HFFc6 (cell line): ENCODE results near the gene COL8A1. TPM values are rescaled to one million over a fixed set of nuclear protein-coding genes. Genes with fewer than 3 reads are reported as not detected.

Experiments
- DNase-seq: peaks from one replicate; pipeline ENCODE4 v3.0.0-alpha.2; 2018
- H3K27ac Mint-ChIP-seq: 2 replicates; pipeline ENCODE4 v1.8.0; 2020; ENCODE audit warnings: mild to moderate bottlenecking, mixed read lengths
- H3K27me3 Mint-ChIP-seq: 2 replicates; pipeline ENCODE4 v1.8.0; 2021; ENCODE audit warnings: mild to moderate bottlenecking, moderate library complexity, mixed read lengths; ENCODE audit not compliant: insufficient read depth
- H3K36me3 Mint-ChIP-seq: 2 replicates; pipeline ENCODE4 v1.8.0; 2021; ENCODE audit warnings: low read depth, mixed read lengths
- H3K4me1 Mint-ChIP-seq: 2 replicates; pipeline ENCODE4 v1.8.0; 2020; ENCODE audit warnings: low read depth, mixed read lengths
- H3K4me3 Mint-ChIP-seq: 2 replicates; pipeline ENCODE4 v1.8.0; 2020; ENCODE audit warnings: mild to moderate bottlenecking, moderate library complexity, mixed read lengths
- H3K9me3 Mint-ChIP-seq: 2 replicates; pipeline ENCODE4 v1.8.0; 2020; ENCODE audit warnings: mild to moderate bottlenecking, mixed read lengths
- total RNA-seq, 6 experiments: library from RNA; stranded (reverse); fragmentation: NEBNext Ultra II Directional; extraction: Animal tissue kit (Norgen Biotek cat#: 25700); gene quantifications; 2 replicates in 1 of 6; 3 replicates in 5 of 6; pipeline ENCODE4 v1.2.3, GENCODE V29; 2021
- TF ChIP-seq, protein P1 (sequence below): fragments of 200-600 bp; sonication (generic); IDR thresholded peaks from 2 replicates; pipeline ENCODE4 v1.5.0; 2021; ENCODE audit warnings: antibody characterized with exemption, mild to moderate bottlenecking

Gene COL8A1
- total RNA-seq, 6 experiments from 2014 or later = 27.3 to 88.7 (median 30.1) TPM

- no peak for DNase-seq
- no peaks in the 10 kb centered on the region; the same call in 1 of the 2 replicates for H3K27me3 Mint-ChIP-seq
- no peak overlapping the region for H3K27ac Mint-ChIP-seq
- H3K4me3 Mint-ChIP-seq = no peak overlapping the region
- H3K9me3 Mint-ChIP-seq = no peaks in the 10 kb centered on the region
- peaks cover 16% of the 10 kb centered on the region for H3K4me1 Mint-ChIP-seq
- TF ChIP-seq, protein P1, sequence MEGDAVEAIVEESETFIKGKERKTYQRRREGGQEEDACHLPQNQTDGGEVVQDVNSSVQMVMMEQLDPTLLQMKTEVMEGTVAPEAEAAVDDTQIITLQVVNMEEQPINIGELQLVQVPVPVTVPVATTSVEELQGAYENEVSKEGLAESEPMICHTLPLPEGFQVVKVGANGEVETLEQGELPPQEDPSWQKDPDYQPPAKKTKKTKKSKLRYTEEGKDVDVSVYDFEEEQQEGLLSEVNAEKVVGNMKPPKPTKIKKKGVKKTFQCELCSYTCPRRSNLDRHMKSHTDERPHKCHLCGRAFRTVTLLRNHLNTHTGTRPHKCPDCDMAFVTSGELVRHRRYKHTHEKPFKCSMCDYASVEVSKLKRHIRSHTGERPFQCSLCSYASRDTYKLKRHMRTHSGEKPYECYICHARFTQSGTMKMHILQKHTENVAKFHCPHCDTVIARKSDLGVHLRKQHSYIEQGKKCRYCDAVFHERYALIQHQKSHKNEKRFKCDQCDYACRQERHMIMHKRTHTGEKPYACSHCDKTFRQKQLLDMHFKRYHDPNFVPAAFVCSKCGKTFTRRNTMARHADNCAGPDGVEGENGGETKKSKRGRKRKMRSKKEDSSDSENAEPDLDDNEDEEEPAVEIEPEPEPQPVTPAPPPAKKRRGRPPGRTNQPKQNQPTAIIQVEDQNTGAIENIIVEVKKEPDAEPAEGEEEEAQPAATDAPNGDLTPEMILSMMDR = no peak
- peaks cover 7% of the 10 kb centered on the region; the same call in 1 of the 2 replicates for H3K36me3 Mint-ChIP-seq
These were observed 74.0 kb downstream of the COL8A1 start for GRCh38 chr3:99712291-99712954.

- Mint-ChIP-seq H3K4me1 (peaks cover 16% of the 10 kb centered on the region), H3K4me3 (no peak overlapping the region), H3K27me3 (no peaks in the 10 kb centered on the region; the same call in 1 of the 2 replicates), H3K27ac (no peak overlapping the region), H3K9me3 (no peaks in the 10 kb centered on the region), H3K36me3 (peaks cover under 1% of the 10 kb centered on the region; the same call in 1 of the 2 replicates)
- no peak for DNase-seq
- TF ChIP-seq, protein P1 = no peak
These were observed 75.0 kb downstream of the COL8A1 start for GRCh38 chr3:99713440-99713839.

GRCh38 chr3:99714146-99714545 is 75.8 kb downstream of the COL8A1 start:
- Mint-ChIP-seq H3K4me3 (no peak overlapping the region), H3K27me3 (no peaks in the 10 kb centered on the region; the same call in 1 of the 2 replicates), H3K9me3 (no peaks in the 10 kb centered on the region), H3K36me3 (no peaks in the 10 kb centered on the region), H3K27ac (no peak overlapping the region), H3K4me1 (peaks cover 16% of the 10 kb centered on the region)
- TF ChIP-seq, protein P1 = no peak
- DNase-seq = peak; percentile 12

- Mint-ChIP-seq H3K36me3 (no peaks in the 10 kb centered on the region), H3K4me3 (no peak overlapping the region), H3K27ac (no peak overlapping the region), H3K27me3 (no peaks in the 10 kb centered on the region; the same call in 1 of the 2 replicates), H3K4me1 (peaks cover 16% of the 10 kb centered on the region), H3K9me3 (no peaks in the 10 kb centered on the region)
- TF ChIP-seq, protein P1 = no peak
- no peak for DNase-seq
These were observed 76.2 kb downstream of the COL8A1 start for GRCh38 chr3:99714575-99714974.

- H3K9me3 Mint-ChIP-seq = no peaks in the 10 kb centered on the region
- TF ChIP-seq, protein P1 = no peak
- H3K27me3 Mint-ChIP-seq = no peaks in the 10 kb centered on the region; the same call in 1 of the 2 replicates
- H3K36me3 Mint-ChIP-seq = no peaks in the 10 kb centered on the region
- peaks cover 29% of the 10 kb centered on the region for H3K4me1 Mint-ChIP-seq
- no peak overlapping the region for H3K27ac Mint-ChIP-seq
- no peak overlapping the region for H3K4me3 Mint-ChIP-seq
- no peak for DNase-seq
These were observed 78.1 kb downstream of the COL8A1 start for GRCh38 chr3:99716463-99716995.
